ENCODE data around the gene ZYG11A.
A peak's percentile ranks its signal among the peaks of the same experiment; 100 is the strongest.
"Not testable (repeated sequence)": the region's sequence is repeated elsewhere in the genome, so short reads cannot be mapped to it uniquely, and the experiment has no call there.

The ZYG11A gene

GRCh38 chr1:52842643-52843310 lies at the start of gene ZYG11A:
TSS of gene ZYG11A (plus strand) at chr1:52842760. CDS start at chr1:52842884, 124 bp downstream.
- peak; percentile 25 to 73 (median 58) for DNase-seq

GRCh38 chr1:52793717-52794116 lies 48.8 kb upstream of the ZYG11A start:
- not testable (repeated sequence) for DNase-seq

GRCh38 chr1:52795464-52795863 lies 47.1 kb upstream of the ZYG11A start:
- no peak for DNase-seq

GRCh38 chr1:52798331-52798730 lies 44.2 kb upstream of the ZYG11A start:
- no peak for DNase-seq

- no peak for DNase-seq
Measured at GRCh38 chr1:52801011-52801410, 41.5 kb upstream of the ZYG11A start.

GRCh38 chr1:52804083-52804482 lies 38.5 kb upstream of the ZYG11A start:
- DNase-seq: not testable (repeated sequence)

GRCh38 chr1:52814465-52814864 lies 28.1 kb upstream of the ZYG11A start:
- DNase-seq: no peak

GRCh38 chr1:52820830-52821229 lies 21.7 kb upstream of the ZYG11A start:
- not testable (repeated sequence) for DNase-seq

GRCh38 chr1:52825868-52826267 lies 16.7 kb upstream of the ZYG11A start:
- peak in 1 of 6 experiments; percentile 4 for DNase-seq

GRCh38 chr1:52834798-52835197 lies 7.8 kb upstream of the ZYG11A start:
- no peak for DNase-seq

- no peak for DNase-seq
Measured at GRCh38 chr1:52836035-52836434, 6.5 kb upstream of the ZYG11A start.

GRCh38 chr1:52839175-52839574 lies 3.4 kb upstream of the ZYG11A start:
- DNase-seq: not testable (repeated sequence)

- not testable (repeated sequence) for DNase-seq
Measured at GRCh38 chr1:52845119-52845518, 2.6 kb downstream of the ZYG11A start.

- DNase-seq: no peak
Measured at GRCh38 chr1:52848423-52848822, 5.9 kb downstream of the ZYG11A start.

- DNase-seq: no peak
Measured at GRCh38 chr1:52850951-52851350, 8.4 kb downstream of the ZYG11A start.

GRCh38 chr1:52852854-52853253 lies 10.3 kb downstream of the ZYG11A start:
- DNase-seq: no peak

- no peak for DNase-seq
Measured at GRCh38 chr1:52855584-52855983, 13.0 kb downstream of the ZYG11A start.

GRCh38 chr1:52856026-52856425 lies 13.5 kb downstream of the ZYG11A start:
- DNase-seq: no peak

GRCh38 chr1:52857443-52857842 lies 14.9 kb downstream of the ZYG11A start:
- DNase-seq: no peak

GRCh38 chr1:52862666-52863458 lies 20.3 kb downstream of the ZYG11A start:
- no peak for DNase-seq

- DNase-seq: no peak
Measured at GRCh38 chr1:52867087-52867863, 24.7 kb downstream of the ZYG11A start.

GRCh38 chr1:52869727-52870126 lies 27.2 kb downstream of the ZYG11A start:
- DNase-seq: not testable (repeated sequence)

GRCh38 chr1:52876843-52877242 lies 34.3 kb downstream of the ZYG11A start:
- no peak for DNase-seq

Measured in stimulated activated naive CD4-positive, alpha-beta T cell (primary cell).